Stomach (tissue), 4 donors: ENCODE measurements around the gene DDX60.

Source experiments
- CTCF ChIP-seq, 7 experiments: fragments of 450-650 bp in 4 of 7; fragments of 200-600 bp in 3 of 7; sonication (generic) in 3 of 7; IDR thresholded peaks; one replicate each; pipeline ENCODE4 v1.5.1; 2016 to 2019; ENCODE audit warnings: antibody characterized with exemption in 7 of 7, control low read depth in 2 of 7, mild to moderate bottlenecking in 1 of 7
- EP300 ChIP-seq: sonication (generic); formaldehyde crosslinking; IDR thresholded peaks from one replicate; pipeline ENCODE4 v1.6.1; 2017; ENCODE audit warnings: antibody characterized with exemption
- POLR2A ChIP-seq, 4 donors: fragments of 450-650 bp; IDR thresholded peaks; one replicate each; pipeline ENCODE4 v1.6.1; 2016; ENCODE audit warnings: antibody characterized with exemption in 4 of 4, control low read depth in 2 of 4, mild to moderate bottlenecking in 1 of 4, moderate library complexity in 1 of 4
- POLR2AphosphoS5 ChIP-seq, 3 donors: sonication (generic); formaldehyde crosslinking; IDR thresholded peaks; one replicate each; pipeline ENCODE4 v1.6.1; 2016; ENCODE audit warnings: antibody characterized with exemption in 3 of 3

- TF ChIP-seq CTCF (IDR thresholded peaks at IDR 0.05) = no peak
- no peak for TF ChIP-seq EP300
- no peak for TF ChIP-seq POLR2A (IDR thresholded peaks at IDR 0.05)
- TF ChIP-seq POLR2AphosphoS5 (IDR thresholded peaks at IDR 0.05) = no peak
Observed at GRCh38 chr4:168174308-168174707, 144.2 kb downstream of the DDX60 start.
